CD14-positive monocyte (primary cell): ENCODE measurements around the gene PAPPA2. TPM values are rescaled to one million over a fixed set of nuclear protein-coding genes. Genes with fewer than 3 reads are reported as not detected.

Experiments
- DNase-seq, 3 donors: peaks; one replicate each; pipeline ENCODE4 v3.0.0-alpha.2; 2011 to 2022
- H2AFZ ChIP-seq: 2 replicates; pipeline ENCODE4 v1.6.0; 2012; ENCODE audit warnings: mild to moderate bottlenecking, low read depth, low read length, inconsistent platforms; ENCODE audit not compliant: insufficient read depth, poor library complexity, severe bottlenecking
- H3K27ac ChIP-seq, 2 donors: 1 replicate in 1 of 2; 2 replicates in 1 of 2; pipeline ENCODE4 v1.5.1; 2012 to 2013; ENCODE audit warnings: low read length in 2 of 2, control low read depth in 1 of 2, inconsistent platforms in 1 of 2, low read depth in 1 of 2, mild to moderate bottlenecking in 1 of 2
- H3K27me3 ChIP-seq, 2 donors: one replicate each; pipeline versions ENCODE4 v1.6.0 to v1.6.1; 2011 to 2013; ENCODE audit warnings: low read length in 2 of 2; ENCODE audit not compliant: control insufficient read depth in 2 of 2, insufficient read depth in 2 of 2
- H3K36me3 ChIP-seq, 2 donors: replicated peaks in 1 of 2; 1 replicate in 1 of 2; 2 replicates in 1 of 2; pipeline versions ENCODE4 v1.5.1 to v1.6.1; 2012 to 2013; ENCODE audit warnings: low read length in 2 of 2, control low read depth in 1 of 2, inconsistent platforms in 1 of 2, mild to moderate bottlenecking in 1 of 2; ENCODE audit not compliant: insufficient read depth in 2 of 2, control insufficient read depth in 1 of 2
- H3K4me1 ChIP-seq, 2 donors: 1 replicate in 1 of 2; 2 replicates in 1 of 2; pipeline versions ENCODE4 v1.5.1 to v1.6.1; 2012 to 2013; ENCODE audit warnings: low read length in 2 of 2, control low read depth in 1 of 2, inconsistent platforms in 1 of 2, mild to moderate bottlenecking in 1 of 2, moderate library complexity in 1 of 2; ENCODE audit not compliant: insufficient read depth in 2 of 2, control insufficient read depth in 1 of 2
- H3K4me2 ChIP-seq: replicated peaks from 2 replicates; pipeline ENCODE3; 2012; ENCODE audit warnings: low read length, moderate library complexity, mild to moderate bottlenecking; ENCODE audit not compliant: poor library complexity, severe bottlenecking; ENCODE audit errors: extremely low read depth
- H3K4me3 ChIP-seq, 3 experiments: fragments of 200-600 bp in 1 of 3; sonication (generic) in 1 of 3; replicated peaks in 1 of 3; 1 replicate in 2 of 3; 2 replicates in 1 of 3; pipeline ENCODE4 v1.5.1; 2011 to 2013; ENCODE audit warnings: low read length in 3 of 3, mild to moderate bottlenecking in 3 of 3, control low read depth in 2 of 3, low read depth in 2 of 3, inconsistent platforms in 1 of 3, moderate library complexity in 1 of 3
- H3K79me2 ChIP-seq: 2 replicates; pipeline ENCODE4 v1.6.0; 2012; ENCODE audit warnings: mild to moderate bottlenecking, control low read depth, inconsistent platforms, low read length, moderate library complexity; ENCODE audit not compliant: insufficient read depth
- H3K9ac ChIP-seq: 2 replicates; pipeline ENCODE4 v1.6.0; 2017; ENCODE audit warnings: low read length, mild to moderate bottlenecking; ENCODE audit not compliant: insufficient read depth, poor library complexity, severe bottlenecking
- H3K9me3 ChIP-seq, 2 donors: replicated peaks in 1 of 2; 1 replicate in 1 of 2; 2 replicates in 1 of 2; pipeline versions ENCODE4 v1.5.1 to v1.6.1; 2012 to 2013; ENCODE audit warnings: low read length in 2 of 2, control low read depth in 1 of 2; ENCODE audit not compliant: control insufficient read depth in 1 of 2, insufficient read depth in 1 of 2
- H4K20me1 ChIP-seq: 2 replicates; pipeline ENCODE4 v1.6.0; 2012; ENCODE audit warnings: mild to moderate bottlenecking, low read length, control low read depth, moderate library complexity; ENCODE audit not compliant: insufficient read depth
- H3K27ac Mint-ChIP-seq, 7 donors: one replicate each; pipeline ENCODE4 v1.8.0; 2020; ENCODE audit warnings: mild to moderate bottlenecking in 7 of 7, mixed read lengths in 7 of 7, moderate library complexity in 6 of 7, inconsistent platforms in 2 of 7
- H3K27me3 Mint-ChIP-seq, 3 donors: one replicate each; pipeline ENCODE4 v1.8.0; 2021 to 2022; ENCODE audit warnings: low read depth in 3 of 3, mild to moderate bottlenecking in 3 of 3, mixed read lengths in 3 of 3, moderate library complexity in 3 of 3, inconsistent platforms in 1 of 3
- H3K36me3 Mint-ChIP-seq, 2 donors: one replicate each; pipeline ENCODE4 v1.8.0; 2020; ENCODE audit warnings: mixed read lengths in 2 of 2, inconsistent platforms in 1 of 2, mild to moderate bottlenecking in 1 of 2
- H3K4me1 Mint-ChIP-seq: one replicate; pipeline ENCODE4 v1.8.0; 2020; ENCODE audit warnings: mild to moderate bottlenecking, mixed read lengths
- H3K4me3 Mint-ChIP-seq, 2 donors: one replicate each; pipeline ENCODE4 v1.8.0; 2020; ENCODE audit warnings: mild to moderate bottlenecking in 2 of 2, mixed read lengths in 2 of 2, moderate library complexity in 1 of 2
- H3K9me3 Mint-ChIP-seq, 7 donors: one replicate each; pipeline ENCODE4 v1.8.0; 2020 to 2022; ENCODE audit warnings: mixed read lengths in 7 of 7, mild to moderate bottlenecking in 6 of 7, moderate library complexity in 6 of 7, inconsistent platforms in 2 of 7
- whole genome bisulfite sequencing: methylation state at CpG from one replicate; pipeline ENCODE4 v1.1.5; 2013; ENCODE audit warnings: missing lambda C conversion rate; ENCODE audit not compliant: insufficient coverage; 5-methylcytosine and 5-hydroxymethylcytosine counted together
- intact Hi-C, 2 donors: fragments of 100-400 bp; cut with micrococcal nuclease; formaldehyde crosslinking; loops; one replicate each; pipeline versions ENCODE4 v1.15.0 to v1.15.1; 2023
- polyA plus RNA-seq, 3 donors: library from polyadenylated mRNA; depleted of rRNA in 1 of 3; unstranded in 2 of 3; stranded (reverse) in 1 of 3; fragments of 300-500 nt in 2 of 3; fragments of >200 nt in 1 of 3; fragmentation: Illumina TruSeq in 2 of 3; gene quantifications; 1 replicate in 2 of 3; 2 replicates in 1 of 3; pipeline ENCODE4 v1.2.3, GENCODE V29; 2012 to 2021
- TF ChIP-seq, protein P1 (sequence below): fragments of 200-600 bp; IDR thresholded peaks from one replicate; pipeline ENCODE4 v1.8.0; 2022; ENCODE audit warnings: antibody characterized with exemption, mild to moderate bottlenecking

PAPPA2 gene
- polyA plus RNA-seq, 3 donors = not detected

DNA sequence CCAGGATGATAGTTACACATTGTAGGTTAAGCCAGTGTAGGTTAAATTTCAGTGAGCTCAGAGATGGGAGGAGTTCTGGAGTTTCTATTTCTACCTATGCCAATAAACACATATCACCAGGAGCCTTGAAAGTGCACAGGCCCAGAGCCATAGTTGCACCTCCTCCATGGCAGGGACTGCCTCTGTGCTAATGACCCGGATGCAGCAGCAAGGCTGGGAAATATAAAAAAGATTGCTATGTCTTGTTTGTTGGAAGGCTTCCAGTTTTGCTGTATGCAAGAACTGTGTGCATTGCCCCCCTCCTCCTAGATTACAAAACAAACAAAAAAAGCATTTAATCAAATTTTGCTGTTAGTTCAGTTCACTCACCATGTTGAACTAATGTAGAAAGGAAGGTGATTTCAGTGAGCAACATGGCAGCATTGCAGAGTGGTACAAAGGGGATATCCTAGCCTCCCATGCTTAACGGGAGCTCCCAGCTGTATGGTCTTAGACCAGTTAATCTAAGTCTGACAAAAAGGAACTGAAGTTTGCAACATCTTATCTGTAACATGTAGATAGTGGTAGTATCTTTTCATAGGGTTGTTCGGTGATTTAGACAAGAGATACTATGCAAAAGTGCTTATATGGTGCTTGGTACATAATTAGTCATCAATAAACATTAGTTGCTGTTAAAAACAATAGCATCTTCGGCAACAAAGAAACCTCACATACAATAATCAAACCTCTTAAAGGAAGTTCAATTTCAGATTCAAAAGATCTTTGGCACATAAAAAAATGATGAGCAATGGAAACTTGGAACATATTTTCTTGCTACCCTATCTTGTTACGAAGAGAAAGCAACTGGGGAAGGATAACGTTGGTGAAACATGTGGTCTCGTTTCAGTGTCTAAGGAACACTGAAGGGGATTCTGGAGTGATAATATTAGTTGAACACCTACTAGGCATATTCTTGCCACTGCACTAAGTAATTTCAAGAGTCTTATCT lies 392.1 kb downstream of the PAPPA2 start:
- no peak overlapping the region for H3K27ac Mint-ChIP-seq
- no peaks in the 10 kb centered on the region for H3K9me3 ChIP-seq
- H3K4me1 ChIP-seq = no peaks in the 10 kb centered on the region
- no peak overlapping the region for H3K9ac ChIP-seq
- TF ChIP-seq, protein P1, sequence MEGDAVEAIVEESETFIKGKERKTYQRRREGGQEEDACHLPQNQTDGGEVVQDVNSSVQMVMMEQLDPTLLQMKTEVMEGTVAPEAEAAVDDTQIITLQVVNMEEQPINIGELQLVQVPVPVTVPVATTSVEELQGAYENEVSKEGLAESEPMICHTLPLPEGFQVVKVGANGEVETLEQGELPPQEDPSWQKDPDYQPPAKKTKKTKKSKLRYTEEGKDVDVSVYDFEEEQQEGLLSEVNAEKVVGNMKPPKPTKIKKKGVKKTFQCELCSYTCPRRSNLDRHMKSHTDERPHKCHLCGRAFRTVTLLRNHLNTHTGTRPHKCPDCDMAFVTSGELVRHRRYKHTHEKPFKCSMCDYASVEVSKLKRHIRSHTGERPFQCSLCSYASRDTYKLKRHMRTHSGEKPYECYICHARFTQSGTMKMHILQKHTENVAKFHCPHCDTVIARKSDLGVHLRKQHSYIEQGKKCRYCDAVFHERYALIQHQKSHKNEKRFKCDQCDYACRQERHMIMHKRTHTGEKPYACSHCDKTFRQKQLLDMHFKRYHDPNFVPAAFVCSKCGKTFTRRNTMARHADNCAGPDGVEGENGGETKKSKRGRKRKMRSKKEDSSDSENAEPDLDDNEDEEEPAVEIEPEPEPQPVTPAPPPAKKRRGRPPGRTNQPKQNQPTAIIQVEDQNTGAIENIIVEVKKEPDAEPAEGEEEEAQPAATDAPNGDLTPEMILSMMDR = no peak
- DNase-seq = no peak
- H3K27me3 ChIP-seq = no peaks in the 10 kb centered on the region
- H3K4me3 ChIP-seq = no peak overlapping the region
- no peaks in the 10 kb centered on the region for H3K4me1 Mint-ChIP-seq
- no peaks in the 10 kb centered on the region for H3K79me2 ChIP-seq
- no peak overlapping the region for H3K27ac ChIP-seq
- peaks cover 0 to 4% (median 0%) of the 10 kb centered on the region in 3 donors for H3K27me3 Mint-ChIP-seq
- no peak overlapping the region for H3K4me2 ChIP-seq
- H2AFZ ChIP-seq = no peak overlapping the region
- no peaks in the 10 kb centered on the region for H3K36me3 ChIP-seq
- intact Hi-C loops = no loop called here
- no peaks in the 10 kb centered on the region for H4K20me1 ChIP-seq
- H3K36me3 Mint-ChIP-seq = no peaks in the 10 kb centered on the region
- H3K4me3 Mint-ChIP-seq = no peak overlapping the region
- peaks cover 0 to 2% (median 0%) of the 10 kb centered on the region in 7 donors for H3K9me3 Mint-ChIP-seq
- WGBS = 100% methylated on average over 1 of the region's 7 CpGs

DNA sequence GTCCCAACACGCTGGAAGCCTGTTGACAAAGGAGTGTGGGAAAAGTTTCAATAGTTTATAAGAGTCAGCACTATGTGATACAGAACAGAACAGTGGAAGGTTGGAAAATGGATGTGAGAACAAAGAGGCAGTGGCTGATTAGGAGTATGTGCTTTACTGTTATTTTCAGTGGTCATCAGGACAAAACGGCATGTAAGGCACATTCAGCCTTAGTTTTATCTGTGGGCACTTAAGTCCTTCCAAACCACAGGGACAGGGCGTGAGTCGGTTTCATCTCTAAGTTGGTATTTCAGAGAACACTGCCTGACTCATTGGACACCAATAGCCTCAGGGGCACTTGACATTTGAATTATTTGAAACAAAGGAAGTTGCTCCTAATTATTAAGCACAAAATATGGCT lies 394.7 kb downstream of the PAPPA2 start:
- H3K9me3 ChIP-seq = no peaks in the 10 kb centered on the region
- intact Hi-C loops = no loop called here
- no peaks in the 10 kb centered on the region for H3K27me3 ChIP-seq
- H3K4me1 ChIP-seq = no peaks in the 10 kb centered on the region
- H3K4me1 Mint-ChIP-seq = no peaks in the 10 kb centered on the region
- no peak overlapping the region for H2AFZ ChIP-seq
- H3K36me3 ChIP-seq = no peaks in the 10 kb centered on the region
- H3K4me2 ChIP-seq = no peak overlapping the region
- H4K20me1 ChIP-seq = no peaks in the 10 kb centered on the region
- no peak overlapping the region for H3K4me3 Mint-ChIP-seq
- no peaks in the 10 kb centered on the region for H3K36me3 Mint-ChIP-seq
- H3K4me3 ChIP-seq = no peak overlapping the region
- peaks cover 0 to 3% (median 0%) of the 10 kb centered on the region in 3 donors for H3K27me3 Mint-ChIP-seq
- DNase-seq = no peak
- no peak overlapping the region for H3K27ac ChIP-seq
- 80% methylated on average over 3 of the region's 4 CpGs for WGBS
- H3K9me3 Mint-ChIP-seq = peaks cover 0 to 2% (median 0%) of the 10 kb centered on the region in 7 donors
- H3K79me2 ChIP-seq = no peaks in the 10 kb centered on the region
- H3K9ac ChIP-seq = no peak overlapping the region
- H3K27ac Mint-ChIP-seq = no peak overlapping the region
- TF ChIP-seq, protein P1 = no peak
